Measurements from ENCODE around the gene CYP2C18. TPM values are rescaled to one million over a fixed set of nuclear protein-coding genes. Genes with fewer than 3 reads are reported as not detected.
"Not testable (repeated sequence)": the region's sequence is repeated elsewhere in the genome, so short reads cannot be mapped to it uniquely, and the experiment has no call there.

CYP2C18 gene
- total RNA-seq, 4 donors from 2014 or later = not detected

GRCh38 chr10:94747838-94748237, 64.3 kb downstream of the CYP2C18 start:
- TF ChIP-seq, protein P1, sequence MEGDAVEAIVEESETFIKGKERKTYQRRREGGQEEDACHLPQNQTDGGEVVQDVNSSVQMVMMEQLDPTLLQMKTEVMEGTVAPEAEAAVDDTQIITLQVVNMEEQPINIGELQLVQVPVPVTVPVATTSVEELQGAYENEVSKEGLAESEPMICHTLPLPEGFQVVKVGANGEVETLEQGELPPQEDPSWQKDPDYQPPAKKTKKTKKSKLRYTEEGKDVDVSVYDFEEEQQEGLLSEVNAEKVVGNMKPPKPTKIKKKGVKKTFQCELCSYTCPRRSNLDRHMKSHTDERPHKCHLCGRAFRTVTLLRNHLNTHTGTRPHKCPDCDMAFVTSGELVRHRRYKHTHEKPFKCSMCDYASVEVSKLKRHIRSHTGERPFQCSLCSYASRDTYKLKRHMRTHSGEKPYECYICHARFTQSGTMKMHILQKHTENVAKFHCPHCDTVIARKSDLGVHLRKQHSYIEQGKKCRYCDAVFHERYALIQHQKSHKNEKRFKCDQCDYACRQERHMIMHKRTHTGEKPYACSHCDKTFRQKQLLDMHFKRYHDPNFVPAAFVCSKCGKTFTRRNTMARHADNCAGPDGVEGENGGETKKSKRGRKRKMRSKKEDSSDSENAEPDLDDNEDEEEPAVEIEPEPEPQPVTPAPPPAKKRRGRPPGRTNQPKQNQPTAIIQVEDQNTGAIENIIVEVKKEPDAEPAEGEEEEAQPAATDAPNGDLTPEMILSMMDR (IDR thresholded peaks at IDR 0.05) = no peak
- DNase-seq (ENCODE audit: low spot score) (no peak), ATAC-seq (ENCODE audit: low FRiP score) (no peak)

GRCh38 chr10:94757916-94758315, 74.4 kb downstream of the CYP2C18 start:
- TF ChIP-seq, protein P1 (IDR thresholded peaks at IDR 0.05) = no peak
- no peak for ATAC-seq (ENCODE audit: low FRiP score)
- no peak for DNase-seq (ENCODE audit: low spot score)

- no peak for DNase-seq (ENCODE audit: low spot score)
- TF ChIP-seq, protein P1 (IDR thresholded peaks at IDR 0.05) = no peak
- ATAC-seq (ENCODE audit: low FRiP score) = no peak
Measured at GRCh38 chr10:94760586-94761178, 77.2 kb downstream of the CYP2C18 start.

GRCh38 chr10:94762393-94762792, 78.9 kb downstream of the CYP2C18 start, which contains the start of gene CYP2C19:
Gene CYP2C19, plus strand, starts transcription at chr10:94762681. Its CDS starts 25 bp downstream, at chr10:94762706.
- no peak for ATAC-seq (ENCODE audit: low FRiP score)
- TF ChIP-seq, protein P1 (IDR thresholded peaks at IDR 0.05) = no peak
- no peak for DNase-seq (ENCODE audit: low spot score)

DNA sequence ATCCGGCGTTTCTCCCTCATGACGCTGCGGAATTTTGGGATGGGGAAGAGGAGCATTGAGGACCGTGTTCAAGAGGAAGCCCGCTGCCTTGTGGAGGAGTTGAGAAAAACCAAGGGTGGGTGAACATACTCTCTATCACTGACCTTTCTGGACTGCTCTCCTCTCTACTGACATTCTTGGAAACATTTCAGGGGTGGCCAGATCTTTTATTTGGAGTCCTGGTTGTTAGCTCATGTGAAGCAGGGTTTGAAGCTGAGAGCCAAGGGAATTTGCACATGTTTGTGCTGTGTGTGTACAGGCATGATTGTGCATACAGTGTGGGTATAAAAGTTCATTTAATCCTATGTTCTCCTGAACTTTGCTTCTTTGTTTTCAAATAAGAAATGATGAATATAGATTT, 91.9 kb downstream of the CYP2C18 start:
- not testable (repeated sequence) for DNase-seq (ENCODE audit: low spot score); ATAC-seq (ENCODE audit: low FRiP score)

DNA sequence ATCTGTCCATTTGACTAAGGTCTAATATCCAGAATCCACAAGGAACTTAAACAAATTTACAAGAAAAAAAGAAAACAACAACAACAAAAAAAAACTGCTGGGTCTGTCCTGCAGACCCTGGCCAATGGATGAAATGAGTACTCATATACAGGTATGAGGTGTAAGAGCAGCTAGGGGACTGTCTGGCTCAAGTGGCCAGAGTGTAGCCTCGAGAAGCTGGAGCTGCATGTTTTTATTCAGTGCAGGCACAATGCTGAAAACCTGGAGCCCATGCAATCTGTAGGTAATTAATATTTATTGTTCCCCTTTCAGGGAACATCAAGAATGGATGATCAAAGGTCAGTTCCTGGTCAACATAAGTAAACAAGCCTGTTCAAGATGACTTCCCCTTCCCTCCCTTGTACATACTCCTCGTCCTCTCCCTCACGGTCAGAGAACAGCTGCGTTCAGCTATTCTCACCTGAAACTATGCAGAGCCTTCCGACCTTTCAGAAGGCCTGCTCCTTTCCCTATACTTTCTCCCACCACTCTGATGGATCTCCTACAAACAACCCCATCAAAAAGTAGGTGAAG, 94.4 kb downstream of the CYP2C18 start:
- no peak for DNase-seq (ENCODE audit: low spot score)
- ATAC-seq (ENCODE audit: low FRiP score) = no peak
- TF ChIP-seq, protein P1 (IDR thresholded peaks at IDR 0.05) = no peak

DNA sequence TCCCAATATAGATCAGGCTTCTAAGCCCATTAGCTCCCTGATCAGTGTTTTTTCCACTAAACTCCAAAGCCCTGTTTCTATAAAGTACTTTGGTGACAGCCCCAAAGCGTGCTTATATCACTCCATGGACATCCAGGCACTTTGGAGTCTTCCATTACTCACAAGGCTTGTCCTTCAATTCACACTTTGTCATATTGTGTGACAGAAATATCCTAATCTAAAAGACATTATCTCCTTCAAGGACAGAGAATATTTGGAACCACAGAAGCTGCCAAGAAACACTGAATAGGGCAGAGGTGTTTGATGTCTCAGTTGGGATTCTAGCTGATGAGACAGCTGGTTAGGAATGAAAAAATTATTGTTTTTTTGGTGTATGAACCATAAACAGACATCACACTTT, 97.3 kb downstream of the CYP2C18 start:
- DNase-seq (ENCODE audit: low spot score) (no peak), ATAC-seq (ENCODE audit: low FRiP score) (no peak)
- TF ChIP-seq, protein P1 (IDR thresholded peaks at IDR 0.05) = no peak

Measured in omental fat pad (tissue), 4 donors.